Keratinocyte (primary cell): ENCODE results near the gene ADGRV1.

Experiments used
- EZH2 ChIP-seq: IDR thresholded peaks from one replicate; pipeline ENCODE4 v1.6.1; 2012; ENCODE audit warnings: inconsistent platforms, mild to moderate bottlenecking, low read length, moderate library complexity
- TF ChIP-seq, protein P1 (sequence below), 3 experiments: IDR thresholded peaks in 1 of 3; conservative IDR thresholded peaks in 1 of 3; optimal IDR thresholded peaks in 1 of 3; 2 replicates in 2 of 3; 3 replicates in 1 of 3; pipeline versions ENCODE3 to v1.5.1; 2011; ENCODE audit warnings: low read length in 3 of 3, mild to moderate bottlenecking in 3 of 3, moderate library complexity in 2 of 3, control low read depth in 1 of 3, inconsistent platforms in 1 of 3; ENCODE audit not compliant: insufficient read depth in 2 of 3; ENCODE audit errors: extremely low read depth in 1 of 3

DNA sequence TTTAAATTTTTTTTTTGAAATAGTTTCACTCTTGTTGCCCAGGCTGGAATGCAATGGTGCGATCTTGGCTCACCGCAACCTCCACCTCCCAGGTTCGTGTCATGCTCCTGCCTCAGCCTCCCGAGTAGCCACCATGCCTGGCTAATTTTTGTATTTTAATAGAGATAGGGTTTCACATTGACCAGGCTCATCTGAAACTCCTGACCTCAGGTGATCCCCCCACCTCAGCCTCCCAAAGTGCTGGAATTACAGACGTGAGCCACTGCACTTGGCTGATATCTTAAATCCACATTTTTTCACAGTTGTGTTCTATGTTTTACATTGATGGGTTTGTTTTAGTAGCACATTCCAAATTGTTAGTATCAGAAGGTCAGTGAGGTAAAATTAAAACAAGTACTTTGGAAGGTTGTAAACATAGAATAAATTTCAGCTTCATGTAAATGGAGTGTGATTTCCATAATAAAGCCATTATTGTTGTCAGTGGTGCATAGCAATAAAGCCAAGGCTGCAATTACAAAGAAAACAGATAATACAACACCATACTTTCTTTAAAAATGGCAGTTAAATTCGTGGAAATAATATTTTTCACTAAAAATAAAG, 537.3 kb downstream of the ADGRV1 start:
- TF ChIP-seq, protein P1, sequence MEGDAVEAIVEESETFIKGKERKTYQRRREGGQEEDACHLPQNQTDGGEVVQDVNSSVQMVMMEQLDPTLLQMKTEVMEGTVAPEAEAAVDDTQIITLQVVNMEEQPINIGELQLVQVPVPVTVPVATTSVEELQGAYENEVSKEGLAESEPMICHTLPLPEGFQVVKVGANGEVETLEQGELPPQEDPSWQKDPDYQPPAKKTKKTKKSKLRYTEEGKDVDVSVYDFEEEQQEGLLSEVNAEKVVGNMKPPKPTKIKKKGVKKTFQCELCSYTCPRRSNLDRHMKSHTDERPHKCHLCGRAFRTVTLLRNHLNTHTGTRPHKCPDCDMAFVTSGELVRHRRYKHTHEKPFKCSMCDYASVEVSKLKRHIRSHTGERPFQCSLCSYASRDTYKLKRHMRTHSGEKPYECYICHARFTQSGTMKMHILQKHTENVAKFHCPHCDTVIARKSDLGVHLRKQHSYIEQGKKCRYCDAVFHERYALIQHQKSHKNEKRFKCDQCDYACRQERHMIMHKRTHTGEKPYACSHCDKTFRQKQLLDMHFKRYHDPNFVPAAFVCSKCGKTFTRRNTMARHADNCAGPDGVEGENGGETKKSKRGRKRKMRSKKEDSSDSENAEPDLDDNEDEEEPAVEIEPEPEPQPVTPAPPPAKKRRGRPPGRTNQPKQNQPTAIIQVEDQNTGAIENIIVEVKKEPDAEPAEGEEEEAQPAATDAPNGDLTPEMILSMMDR (optimal IDR thresholded peaks at IDR 0.05 in 1 of 3, IDR thresholded peaks at IDR 0.05 in 1 of 3, conservative IDR thresholded peaks at IDR 0.05 in 1 of 3; ENCODE audit: extremely low read depth in 1 of 3, insufficient read depth in 2 of 3, low read length in 3 of 3): no peak
- TF ChIP-seq EZH2: no peak
